ENCODE results near the gene CEP57L1. TPM values are rescaled to one million over a fixed set of nuclear protein-coding genes. Genes with fewer than 3 reads are reported as not detected.

CEP57L1 gene
- total RNA-seq, 4 donors from 2014 or later: 3.2 to 10.2 (median 7.3) TPM

GRCh38 chr6:109051301-109052017 lies 43.8 kb upstream of the CEP57L1 start:
- 96 to 98% methylated on average over 1 of the region's 1 CpG for WGBS, 2 donors
- TF ChIP-seq POLR2A (IDR thresholded peaks at IDR 0.05): no peak
- TF ChIP-seq CTCF (IDR thresholded peaks at IDR 0.05): no peak
- intact Hi-C loops (cut with DNase I; ENCODE audit: low total_unique reads): no loop called here
- no peak overlapping the region for H3K4me3 ChIP-seq (ENCODE audit: low read depth, poor library complexity, severe bottlenecking)
- no peak for DNase-seq (ENCODE audit: low spot score in 2 of 2)

- TF ChIP-seq POLR2A (IDR thresholded peaks at IDR 0.05): no peak
- no peak for DNase-seq (ENCODE audit: low spot score in 2 of 2)
- intact Hi-C loops (cut with DNase I; ENCODE audit: low total_unique reads): no loop called here
- H3K4me3 ChIP-seq (ENCODE audit: low read depth, poor library complexity, severe bottlenecking): no peak overlapping the region
Measured at GRCh38 chr6:109052018-109052651, 43.2 kb upstream of the CEP57L1 start.

- DNase-seq (ENCODE audit: low spot score in 2 of 2): no peak
- TF ChIP-seq CTCF (IDR thresholded peaks at IDR 0.05) (no peak), POLR2A (IDR thresholded peaks at IDR 0.05) (no peak)
- H3K4me3 ChIP-seq (ENCODE audit: low read depth, poor library complexity, severe bottlenecking): no peak overlapping the region
- 89 to 94% methylated on average over 4 of the region's 4 CpGs for WGBS, 2 donors
- intact Hi-C loops (cut with DNase I; ENCODE audit: low total_unique reads): no loop called here
Measured at GRCh38 chr6:109052852-109053251, 42.5 kb upstream of the CEP57L1 start.

GRCh38 chr6:109053336-109053735 lies 42.0 kb upstream of the CEP57L1 start:
- 90 to 94% methylated on average over 2 of the region's 2 CpGs for WGBS, 2 donors
- DNase-seq (ENCODE audit: low spot score in 2 of 2): no peak
- H3K4me3 ChIP-seq (ENCODE audit: low read depth, poor library complexity, severe bottlenecking): no peak overlapping the region
- TF ChIP-seq POLR2A (IDR thresholded peaks at IDR 0.05) (no peak), CTCF (IDR thresholded peaks at IDR 0.05) (no peak)
- intact Hi-C loops (cut with DNase I; ENCODE audit: low total_unique reads): no loop called here

- TF ChIP-seq POLR2A (IDR thresholded peaks at IDR 0.05): no peak
- TF ChIP-seq CTCF (IDR thresholded peaks at IDR 0.05): no peak
- intact Hi-C loops (cut with DNase I; ENCODE audit: low total_unique reads): no loop called here
- DNase-seq (ENCODE audit: low spot score in 2 of 2): no peak
- H3K4me3 ChIP-seq (ENCODE audit: low read depth, poor library complexity, severe bottlenecking): no peak overlapping the region
- WGBS, 2 donors: 81 to 85% methylated on average over 1 of the region's 1 CpG
Measured at GRCh38 chr6:109055771-109056235, 39.5 kb upstream of the CEP57L1 start.

- H3K4me3 ChIP-seq (ENCODE audit: low read depth, poor library complexity, severe bottlenecking): no peak overlapping the region
- intact Hi-C loops (cut with DNase I; ENCODE audit: low total_unique reads): no loop called here
- no peak for TF ChIP-seq CTCF (IDR thresholded peaks at IDR 0.05)
- TF ChIP-seq POLR2A (IDR thresholded peaks at IDR 0.05): no peak
- DNase-seq (ENCODE audit: low spot score in 2 of 2): no peak
Measured at GRCh38 chr6:109056661-109057060, 38.6 kb upstream of the CEP57L1 start.

Measured in lower leg skin (tissue), 4 donors.